HG03103 (cell line): ENCODE measurements around the gene AFP.
"Not testable (repeated sequence)": the region's sequence is repeated elsewhere in the genome, so short reads cannot be mapped to it uniquely, and the experiment has no call there.

Source experiments
- ATAC-seq: cut with Tn5 transposase; IDR thresholded peaks from one replicate; pipeline ENCODE4 v1.9.1; 2021; ENCODE audit warnings: low read depth; ENCODE audit not compliant: unreplicated experiment

AFP gene

DNA sequence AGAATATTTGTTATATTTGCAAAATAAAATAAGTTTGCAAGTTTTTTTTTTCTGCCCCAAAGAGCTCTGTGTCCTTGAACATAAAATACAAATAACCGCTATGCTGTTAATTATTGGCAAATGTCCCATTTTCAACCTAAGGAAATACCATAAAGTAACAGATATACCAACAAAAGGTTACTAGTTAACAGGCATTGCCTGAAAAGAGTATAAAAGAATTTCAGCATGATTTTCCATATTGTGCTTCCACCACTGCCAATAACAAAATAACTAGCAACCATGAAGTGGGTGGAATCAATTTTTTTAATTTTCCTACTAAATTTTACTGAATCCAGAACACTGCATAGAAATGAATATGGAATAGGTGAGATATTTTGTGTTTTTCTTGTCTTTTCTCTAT, at the start of gene AFP:
TSS of gene AFP (plus strand) at position 238 of the 400 bp plus-strand sequence. CDS start at position 280, 42 bp downstream.
- ATAC-seq, result no peak

DNA sequence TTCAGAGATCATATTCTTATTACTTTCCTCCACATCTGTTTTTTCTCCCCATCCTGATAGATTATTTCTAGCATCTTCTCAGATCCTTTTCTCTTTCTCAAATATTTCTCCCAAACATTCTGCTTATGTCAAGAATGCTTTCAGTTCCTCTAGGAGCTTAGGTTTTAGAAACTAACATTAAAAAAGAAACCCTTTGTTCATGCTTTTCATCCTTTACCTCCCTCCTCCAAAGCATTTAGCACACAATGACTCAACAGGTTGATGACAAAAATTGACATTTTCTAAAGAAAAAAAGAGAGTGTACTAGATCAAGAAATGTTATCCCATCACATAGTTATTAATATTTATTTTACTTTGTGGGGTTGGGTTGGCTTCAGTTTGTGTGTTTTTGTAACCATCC, 48.5 kb upstream of the AFP start:
- peak; percentile 74 for ATAC-seq

DNA sequence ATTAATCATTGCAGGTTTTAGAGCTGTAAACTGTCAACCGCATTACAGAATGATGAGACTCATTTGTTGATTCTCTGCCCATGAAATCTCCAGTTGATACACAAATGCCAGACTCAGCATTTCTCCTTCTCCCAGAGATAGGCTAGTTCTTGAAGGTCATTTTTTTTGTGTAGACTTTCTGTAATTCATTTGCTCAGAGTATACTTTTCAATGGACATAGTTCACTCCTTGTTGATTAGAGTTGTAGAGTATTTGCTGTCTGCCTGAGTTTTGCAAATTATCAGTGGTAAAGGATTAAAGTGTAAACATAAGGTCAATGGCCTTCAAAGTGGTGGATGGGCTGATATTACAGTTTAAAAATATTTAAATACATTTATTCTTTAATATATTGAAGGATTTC, 47.1 kb upstream of the AFP start:
- ATAC-seq, result no peak

DNA sequence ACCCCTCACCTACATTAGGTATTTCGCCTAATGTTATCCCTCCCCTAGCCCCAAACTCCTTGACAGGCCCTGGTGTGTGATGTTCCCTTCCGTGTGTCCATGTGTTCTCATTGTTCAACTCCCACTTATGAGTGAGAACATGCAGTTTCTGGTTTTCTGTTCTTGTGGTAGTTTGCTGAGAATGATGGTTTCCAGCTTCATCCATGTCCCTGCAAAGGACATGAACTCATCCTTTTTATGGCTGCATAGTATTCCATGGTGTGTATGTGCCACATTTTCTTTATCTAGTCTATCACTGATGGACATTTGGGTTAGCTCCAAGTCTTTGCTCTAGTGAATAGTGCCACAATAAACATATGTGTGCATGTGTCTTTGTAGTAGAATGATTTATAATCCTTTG, 46.4 kb upstream of the AFP start:
- not testable (repeated sequence) for ATAC-seq

DNA sequence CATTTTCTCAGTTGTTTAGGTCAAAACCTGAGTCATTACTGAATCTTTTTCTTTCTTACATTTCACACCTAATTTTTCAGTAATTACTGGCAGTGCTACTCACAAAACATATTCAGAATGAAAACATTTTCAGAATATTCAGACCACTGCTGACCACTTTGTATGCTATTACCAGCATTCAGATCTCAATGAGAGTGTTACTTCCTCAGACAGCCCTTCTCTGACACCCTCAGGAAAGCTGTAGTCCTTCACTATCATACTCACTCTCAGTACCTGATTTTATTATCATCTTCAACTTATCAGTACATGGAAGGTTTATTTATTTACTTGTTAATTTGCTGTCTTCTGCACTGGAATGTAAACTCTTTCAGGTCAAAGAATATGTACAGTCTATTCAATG, 44.2 kb upstream of the AFP start:
- no peak for ATAC-seq

DNA sequence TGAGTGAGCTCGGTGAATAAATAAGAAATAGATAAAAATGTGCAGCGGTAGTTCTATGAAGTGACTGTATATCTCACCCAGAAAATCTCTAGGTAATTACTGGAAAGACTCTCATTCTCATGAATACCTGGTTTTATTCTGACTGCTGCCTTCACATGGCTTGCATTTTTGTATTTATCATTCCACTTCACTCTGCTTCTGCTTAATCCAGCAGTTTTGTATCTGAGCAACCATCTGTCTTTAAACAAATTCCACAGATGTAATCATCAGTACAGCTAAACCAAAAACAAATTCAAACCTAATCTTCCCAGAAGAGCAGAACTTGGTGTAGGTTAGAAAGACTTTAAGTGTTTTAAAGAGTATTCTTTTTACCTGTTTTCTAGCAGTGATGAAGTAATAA, 43.1 kb upstream of the AFP start:
- no peak for ATAC-seq

DNA sequence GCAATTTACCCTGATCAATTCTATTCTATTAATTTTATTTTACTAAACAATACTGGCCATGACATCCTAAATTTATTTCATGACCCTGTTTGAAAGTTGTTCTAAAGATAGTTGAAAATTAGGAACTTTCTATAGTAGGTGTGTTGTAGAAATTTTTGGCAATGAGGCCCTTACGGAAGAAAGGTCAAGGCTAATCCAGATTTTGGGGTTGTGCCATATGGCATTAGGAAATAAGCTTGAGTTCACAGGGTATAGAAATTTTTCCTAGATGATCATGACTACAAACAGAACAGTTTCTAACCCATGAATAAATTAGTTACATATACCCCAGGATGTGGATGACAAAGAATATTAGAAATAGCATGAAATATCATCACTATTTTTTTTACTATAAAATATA, 39.7 kb upstream of the AFP start:
- no peak for ATAC-seq

DNA sequence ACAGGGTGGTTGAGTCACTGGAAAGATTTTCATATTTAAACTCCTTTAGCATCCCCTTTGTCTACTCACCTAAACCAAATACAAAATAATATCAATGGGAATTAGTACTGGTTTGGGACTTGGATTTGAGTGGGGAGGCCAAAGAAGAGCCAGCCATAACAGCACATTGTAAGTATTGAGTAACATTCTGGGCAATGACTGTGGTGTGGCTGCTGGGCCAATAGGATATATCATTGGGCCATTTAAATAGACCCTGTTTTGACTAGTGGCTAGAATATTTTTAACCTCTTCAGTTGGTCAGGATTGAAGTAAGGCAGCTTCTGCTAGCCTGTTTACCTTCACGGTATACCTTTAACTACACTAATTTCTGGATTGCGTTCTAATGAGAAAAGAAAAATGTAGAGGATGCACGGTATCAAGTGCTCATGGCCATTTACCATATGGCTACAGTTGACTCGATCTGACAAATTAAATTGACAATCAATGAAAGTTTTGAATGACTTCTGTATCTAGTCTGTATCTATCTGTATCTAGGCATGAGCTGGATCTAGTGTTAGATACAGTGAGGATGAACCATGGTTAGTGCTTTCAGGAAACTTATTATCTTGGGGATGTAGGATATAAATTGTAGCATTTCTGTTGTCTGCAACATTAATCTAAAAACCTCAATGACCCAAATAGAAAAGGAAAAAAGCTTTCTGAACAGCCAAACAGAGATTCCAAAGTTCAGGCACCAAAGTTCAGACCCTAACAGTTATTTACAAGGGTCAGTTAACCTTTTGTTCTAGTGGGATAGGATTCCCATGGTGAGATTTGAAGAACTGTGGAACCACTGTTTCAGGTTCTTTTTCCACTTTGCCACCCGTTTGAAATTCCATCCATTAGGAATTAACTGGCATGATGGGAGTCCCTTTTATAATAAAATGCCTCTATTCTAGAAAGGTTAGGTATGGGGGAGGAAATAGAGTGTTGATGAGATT, 38.7 kb upstream of the AFP start:
- no peak for ATAC-seq

DNA sequence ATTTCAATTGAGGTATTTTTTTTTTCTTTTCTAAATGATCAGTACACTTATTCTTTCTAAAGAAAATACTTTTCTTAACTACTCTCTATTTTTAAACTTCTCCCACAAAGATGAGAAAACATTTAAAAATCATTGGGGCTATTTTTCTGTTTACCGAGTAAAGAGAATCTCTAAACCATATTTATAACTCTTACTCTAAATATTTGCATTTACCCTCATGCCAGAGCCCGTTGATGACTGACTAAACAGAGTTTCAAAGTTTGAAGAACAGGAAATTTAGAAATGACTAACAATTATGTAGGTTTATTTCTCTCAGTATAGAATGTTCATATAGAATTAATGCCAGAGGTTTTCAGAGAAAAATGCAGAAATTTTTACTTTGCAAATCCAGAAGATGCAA, 34.6 kb upstream of the AFP start:
- no peak for ATAC-seq

DNA sequence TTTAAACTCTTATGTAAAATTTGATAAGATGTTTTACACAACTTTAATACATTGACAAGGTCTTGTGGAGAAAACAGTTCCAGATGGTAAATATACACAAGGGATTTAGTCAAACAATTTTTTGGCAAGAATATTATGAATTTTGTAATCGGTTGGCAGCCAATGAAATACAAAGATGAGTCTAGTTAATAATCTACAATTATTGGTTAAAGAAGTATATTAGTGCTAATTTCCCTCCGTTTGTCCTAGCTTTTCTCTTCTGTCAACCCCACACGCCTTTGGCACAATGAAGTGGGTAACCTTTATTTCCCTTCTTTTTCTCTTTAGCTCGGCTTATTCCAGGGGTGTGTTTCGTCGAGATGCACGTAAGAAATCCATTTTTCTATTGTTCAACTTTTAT, 32.0 kb upstream of the AFP start, which contains the start of gene ALB:
TSS of gene ALB (plus strand) at position 246 of the 400 bp plus-strand sequence. CDS start at position 287, 41 bp downstream.
- no peak for ATAC-seq

DNA sequence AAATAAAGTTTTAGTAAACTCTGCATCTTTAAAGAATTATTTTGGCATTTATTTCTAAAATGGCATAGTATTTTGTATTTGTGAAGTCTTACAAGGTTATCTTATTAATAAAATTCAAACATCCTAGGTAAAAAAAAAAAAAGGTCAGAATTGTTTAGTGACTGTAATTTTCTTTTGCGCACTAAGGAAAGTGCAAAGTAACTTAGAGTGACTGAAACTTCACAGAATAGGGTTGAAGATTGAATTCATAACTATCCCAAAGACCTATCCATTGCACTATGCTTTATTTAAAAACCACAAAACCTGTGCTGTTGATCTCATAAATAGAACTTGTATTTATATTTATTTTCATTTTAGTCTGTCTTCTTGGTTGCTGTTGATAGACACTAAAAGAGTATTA, 31.6 kb upstream of the AFP start:
- ATAC-seq, result no peak

DNA sequence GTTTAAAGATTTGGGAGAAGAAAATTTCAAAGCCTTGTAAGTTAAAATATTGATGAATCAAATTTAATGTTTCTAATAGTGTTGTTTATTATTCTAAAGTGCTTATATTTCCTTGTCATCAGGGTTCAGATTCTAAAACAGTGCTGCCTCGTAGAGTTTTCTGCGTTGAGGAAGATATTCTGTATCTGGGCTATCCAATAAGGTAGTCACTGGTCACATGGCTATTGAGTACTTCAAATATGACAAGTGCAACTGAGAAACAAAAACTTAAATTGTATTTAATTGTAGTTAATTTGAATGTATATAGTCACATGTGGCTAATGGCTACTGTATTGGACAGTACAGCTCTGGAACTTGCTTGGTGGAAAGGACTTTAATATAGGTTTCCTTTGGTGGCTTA, 30.9 kb upstream of the AFP start:
- no peak for ATAC-seq

DNA sequence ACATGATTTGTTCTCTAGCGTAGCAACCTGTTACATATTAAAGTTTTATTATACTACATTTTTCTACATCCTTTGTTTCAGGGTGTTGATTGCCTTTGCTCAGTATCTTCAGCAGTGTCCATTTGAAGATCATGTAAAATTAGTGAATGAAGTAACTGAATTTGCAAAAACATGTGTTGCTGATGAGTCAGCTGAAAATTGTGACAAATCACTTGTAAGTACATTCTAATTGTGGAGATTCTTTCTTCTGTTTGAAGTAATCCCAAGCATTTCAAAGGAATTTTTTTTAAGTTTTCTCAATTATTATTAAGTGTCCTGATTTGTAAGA, 29.5 kb upstream of the AFP start:
- ATAC-seq, result no peak

DNA sequence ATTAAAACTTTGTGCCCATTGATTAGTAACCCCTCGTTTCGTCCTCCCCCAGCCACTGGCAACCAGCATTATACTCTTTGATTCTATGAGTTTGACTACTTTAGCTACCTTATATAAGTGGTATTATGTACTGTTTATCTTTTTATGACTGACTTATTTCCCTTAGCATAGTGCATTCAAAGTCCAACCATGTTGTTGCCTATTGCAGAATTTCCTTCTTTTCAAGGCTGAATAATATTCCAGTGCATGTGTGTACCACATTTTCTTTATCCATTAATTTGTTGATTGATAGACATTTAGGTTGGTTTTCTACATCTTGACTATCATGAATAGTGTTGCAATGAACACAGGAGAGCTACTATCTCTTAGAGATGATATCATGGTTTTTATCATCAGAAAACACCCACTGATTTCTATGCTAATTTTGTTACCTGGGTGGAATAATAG, 28.8 kb upstream of the AFP start:
- no peak for ATAC-seq

DNA sequence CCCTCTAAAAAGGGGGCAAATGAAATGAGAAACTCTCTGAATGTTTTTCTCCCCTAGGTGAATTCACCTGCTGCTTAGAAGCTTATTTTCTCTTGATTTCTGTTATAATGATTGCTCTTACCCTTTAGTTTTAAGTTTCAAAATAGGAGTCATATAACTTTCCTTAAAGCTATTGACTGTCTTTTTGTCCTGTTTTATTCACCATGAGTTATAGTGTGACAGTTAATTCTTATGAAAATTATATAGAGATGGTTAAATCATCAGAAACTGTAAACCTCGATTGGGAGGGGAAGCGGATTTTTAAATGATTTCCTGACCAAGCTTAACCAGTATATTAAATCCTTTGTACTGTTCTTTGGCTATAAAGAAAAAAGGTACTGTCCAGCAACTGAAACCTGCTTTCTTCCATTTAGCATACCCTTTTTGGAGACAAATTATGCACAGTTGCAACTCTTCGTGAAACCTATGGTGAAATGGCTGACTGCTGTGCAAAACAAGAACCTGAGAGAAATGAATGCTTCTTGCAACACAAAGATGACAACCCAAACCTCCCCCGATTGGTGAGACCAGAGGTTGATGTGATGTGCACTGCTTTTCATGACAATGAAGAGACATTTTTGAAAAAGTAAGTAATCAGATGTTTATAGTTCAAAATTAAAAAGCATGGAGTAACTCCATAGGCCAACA, 27.7 kb upstream of the AFP start:
- ATAC-seq, result no peak

DNA sequence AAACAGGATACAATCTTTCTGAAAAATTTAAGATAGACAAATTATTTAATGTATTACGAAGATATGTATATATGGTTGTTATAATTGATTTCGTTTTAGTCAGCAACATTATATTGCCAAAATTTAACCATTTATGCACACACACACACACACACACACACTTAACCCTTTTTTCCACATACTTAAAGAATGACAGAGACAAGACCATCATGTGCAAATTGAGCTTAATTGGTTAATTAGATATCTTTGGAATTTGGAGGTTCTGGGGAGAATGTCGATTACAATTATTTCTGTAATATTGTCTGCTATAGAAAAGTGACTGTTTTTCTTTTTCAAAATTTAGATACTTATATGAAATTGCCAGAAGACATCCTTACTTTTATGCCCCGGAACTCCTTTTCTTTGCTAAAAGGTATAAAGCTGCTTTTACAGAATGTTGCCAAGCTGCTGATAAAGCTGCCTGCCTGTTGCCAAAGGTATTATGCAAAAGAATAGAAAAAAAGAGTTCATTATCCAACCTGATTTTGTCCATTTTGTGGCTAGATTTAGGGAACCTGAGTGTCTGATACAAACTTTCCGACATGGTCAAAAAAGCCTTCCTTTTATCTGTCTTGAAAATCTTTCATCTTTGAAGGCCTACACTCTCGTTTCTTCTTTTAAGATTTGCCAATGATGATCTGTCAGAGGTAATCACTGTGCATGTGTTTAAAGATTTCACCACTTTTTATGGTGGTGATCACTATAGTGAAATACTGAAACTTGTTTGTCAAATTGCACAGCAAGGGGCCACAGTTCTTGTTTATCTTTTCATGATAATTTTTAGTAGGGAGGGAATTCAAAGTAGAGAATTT, 26.8 kb upstream of the AFP start:
- no peak for ATAC-seq

DNA sequence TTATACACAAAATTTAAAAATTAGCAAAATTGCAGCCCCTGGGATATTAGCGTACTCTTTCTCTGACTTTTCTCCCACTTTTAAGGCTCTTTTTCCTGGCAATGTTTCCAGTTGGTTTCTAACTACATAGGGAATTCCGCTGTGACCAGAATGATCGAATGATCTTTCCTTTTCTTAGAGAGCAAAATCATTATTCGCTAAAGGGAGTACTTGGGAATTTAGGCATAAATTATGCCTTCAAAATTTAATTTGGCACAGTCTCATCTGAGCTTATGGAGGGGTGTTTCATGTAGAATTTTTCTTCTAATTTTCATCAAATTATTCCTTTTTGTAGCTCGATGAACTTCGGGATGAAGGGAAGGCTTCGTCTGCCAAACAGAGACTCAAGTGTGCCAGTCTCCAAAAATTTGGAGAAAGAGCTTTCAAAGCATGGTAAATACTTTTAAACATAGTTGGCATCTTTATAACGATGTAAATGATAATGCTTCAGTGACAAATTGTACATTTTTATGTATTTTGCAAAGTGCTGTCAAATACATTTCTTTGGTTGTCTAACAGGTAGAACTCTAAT, 26.0 kb upstream of the AFP start:
- no peak for ATAC-seq

DNA sequence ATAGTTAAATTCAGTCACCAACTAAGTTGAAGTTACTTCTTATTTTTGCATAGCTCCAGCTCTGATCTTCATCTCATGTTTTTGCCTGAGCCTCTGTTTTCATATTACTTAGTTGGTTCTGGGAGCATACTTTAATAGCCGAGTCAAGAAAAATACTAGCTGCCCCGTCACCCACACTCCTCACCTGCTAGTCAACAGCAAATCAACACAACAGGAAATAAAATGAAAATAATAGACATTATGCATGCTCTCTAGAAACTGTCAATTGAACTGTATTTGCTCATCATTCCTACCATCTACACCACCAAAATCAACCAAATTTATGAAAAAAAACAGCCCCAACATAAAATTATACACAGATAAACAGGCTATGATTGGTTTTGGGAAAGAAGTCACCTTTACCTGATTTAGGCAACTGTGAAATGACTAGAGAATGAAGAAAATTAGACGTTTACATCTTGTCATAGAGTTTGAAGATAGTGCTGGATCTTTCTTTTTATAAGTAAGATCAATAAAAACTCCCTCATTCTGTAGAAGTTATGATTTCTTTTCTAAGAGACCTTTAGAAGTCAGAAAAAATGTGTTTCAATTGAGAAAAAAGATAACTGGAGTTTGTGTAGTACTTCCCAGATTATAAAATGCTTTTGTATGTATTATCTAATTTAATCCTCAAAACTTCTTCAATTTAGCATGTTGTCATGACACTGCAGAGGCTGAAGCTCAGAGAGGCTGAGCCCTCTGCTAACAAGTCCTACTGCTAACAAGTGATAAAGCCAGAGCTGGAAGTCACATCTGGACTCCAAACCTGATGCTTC, 24.9 kb upstream of the AFP start:
- ATAC-seq, result no peak

DNA sequence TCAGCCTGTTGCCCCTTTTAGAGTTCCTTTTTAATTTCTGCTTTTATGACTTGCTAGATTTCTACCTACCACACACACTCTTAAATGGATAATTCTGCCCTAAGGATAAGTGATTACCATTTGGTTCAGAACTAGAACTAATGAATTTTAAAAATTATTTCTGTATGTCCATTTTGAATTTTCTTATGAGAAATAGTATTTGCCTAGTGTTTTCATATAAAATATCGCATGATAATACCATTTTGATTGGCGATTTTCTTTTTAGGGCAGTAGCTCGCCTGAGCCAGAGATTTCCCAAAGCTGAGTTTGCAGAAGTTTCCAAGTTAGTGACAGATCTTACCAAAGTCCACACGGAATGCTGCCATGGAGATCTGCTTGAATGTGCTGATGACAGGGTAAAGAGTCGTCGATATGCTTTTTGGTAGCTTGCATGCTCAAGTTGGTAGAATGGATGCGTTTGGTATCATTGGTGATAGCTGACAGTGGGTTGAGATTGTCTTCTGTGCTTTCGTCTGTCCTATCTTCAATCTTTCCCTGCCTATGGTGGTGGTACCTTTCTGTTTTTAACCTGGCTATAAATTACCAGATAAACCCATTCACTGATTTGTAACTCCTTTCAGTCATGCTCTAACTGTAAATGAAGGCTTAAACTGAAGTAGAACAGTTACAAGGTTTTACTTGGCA, 24.1 kb upstream of the AFP start:
- no peak for ATAC-seq
